GM12864 (cell line): ENCODE data around the gene VSTM2B.

Experiments
- DNase-seq: peaks from one replicate; pipeline ENCODE4 v3.0.0-alpha.2; 2011; ENCODE audit warnings: low read depth
- H3K4me3 ChIP-seq: 2 replicates; pipeline ENCODE4 v1.5.1; 2011; ENCODE audit warnings: mild to moderate bottlenecking, low read depth, low read length, control low read depth
- CTCF ChIP-seq: IDR thresholded peaks from 2 replicates; pipeline ENCODE4 v1.5.1; 2011; ENCODE audit warnings: low read depth, mild to moderate bottlenecking, moderate library complexity, low read length, control low read depth, inconsistent platforms; ENCODE audit errors: missing control alignments

VSTM2B gene

GRCh38 chr19:29502581-29502850, 23.3 kb upstream of the VSTM2B start:
- no peak for DNase-seq
- no peak for TF ChIP-seq CTCF

GRCh38 chr19:29503140-29503758, 22.5 kb upstream of the VSTM2B start:
- TF ChIP-seq CTCF = no peak
- DNase-seq = no peak
- H3K4me3 ChIP-seq = no peak overlapping the region

More at GRCh38 chr19:29502581-29502850, 23.3 kb upstream of the VSTM2B start:
- no peak overlapping the region for H3K4me3 ChIP-seq

- no peak overlapping the region for H3K4me3 ChIP-seq
- no peak for DNase-seq
- TF ChIP-seq CTCF = no peak
Observed at GRCh38 chr19:29503785-29504184, 22.0 kb upstream of the VSTM2B start.

GRCh38 chr19:29504454-29504853, 21.3 kb upstream of the VSTM2B start:
- DNase-seq = no peak
- H3K4me3 ChIP-seq = no peak overlapping the region
- TF ChIP-seq CTCF = no peak

- no peak for TF ChIP-seq CTCF
- DNase-seq = no peak
- H3K4me3 ChIP-seq = no peak overlapping the region
Observed at GRCh38 chr19:29505097-29505824, 20.5 kb upstream of the VSTM2B start.

- TF ChIP-seq CTCF = no peak
- no peak overlapping the region for H3K4me3 ChIP-seq
- no peak for DNase-seq
Observed at GRCh38 chr19:29506619-29506911, 19.2 kb upstream of the VSTM2B start.
